GM13977 (cell line): ENCODE results near the gene TCEAL1.

Source experiments
- DNase-seq: peaks from one replicate; pipeline ENCODE4 v3.0.0; 2012; ENCODE audit warnings: low spot score
- in situ Hi-C: fragments of 300-500 bp; cut with MboI; formaldehyde crosslinking; loops from one replicate; pipeline ENCODE4 v1.12.0; 2022; ENCODE audit warnings: low sequenced_read_pairs, low pct_unique_long_range_greater_than_20kb, mixed read lengths, inconsistent platforms; ENCODE audit not compliant: unreplicated experiment
- TF ChIP-seq, protein P1 (sequence below): IDR thresholded peaks from 2 replicates; pipeline ENCODE4 v1.5.1; 2012; ENCODE audit warnings: mild to moderate bottlenecking, control low read depth; ENCODE audit not compliant: insufficient read depth; ENCODE audit errors: extremely low read depth, missing control alignments

TCEAL1 gene

DNA sequence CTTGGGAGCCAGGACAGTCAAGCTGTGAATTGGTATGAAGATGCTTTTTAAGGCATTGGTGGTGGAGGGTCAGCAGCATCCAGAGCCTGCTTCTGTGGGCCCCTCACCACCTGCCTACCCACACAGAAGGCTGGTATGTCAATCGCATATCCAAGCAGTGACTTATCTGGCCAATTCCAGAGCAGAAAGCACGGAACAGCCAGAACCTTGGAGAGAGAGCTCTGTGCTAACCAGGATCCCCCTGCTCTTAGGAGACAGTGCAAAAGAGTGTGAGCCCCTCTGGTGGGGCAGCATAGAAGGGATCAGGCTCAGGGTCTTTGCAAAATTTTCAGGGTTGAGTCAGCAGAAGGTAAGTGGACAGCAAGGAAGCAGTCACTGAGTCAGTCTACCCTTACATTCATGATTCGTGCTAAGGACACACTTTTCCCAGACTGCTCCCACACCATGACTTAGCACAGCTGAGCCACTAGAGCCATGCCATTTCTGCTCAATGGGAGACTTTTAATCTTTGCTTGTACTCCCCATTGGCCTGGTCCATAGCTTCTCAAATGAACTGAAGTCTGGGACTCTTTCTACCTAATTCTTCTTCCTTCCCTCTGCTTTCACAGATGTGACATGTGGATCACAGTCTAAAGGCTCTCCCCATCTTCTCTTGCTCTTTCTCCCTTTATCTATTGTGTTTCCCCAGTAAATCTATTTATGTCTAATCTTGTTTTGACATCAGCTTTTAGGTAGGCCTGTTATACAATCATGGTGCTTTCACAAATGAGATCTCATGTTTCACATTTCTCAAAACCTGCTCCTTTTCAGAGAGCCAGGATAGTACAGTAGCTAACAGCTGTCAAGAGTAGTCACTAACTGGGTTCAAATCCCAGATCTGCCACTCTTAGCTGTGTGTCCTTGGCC is 37.7 kb downstream of the TCEAL1 start:
- in situ Hi-C loops, result no loop called here
- no peak for DNase-seq
- TF ChIP-seq, protein P1, sequence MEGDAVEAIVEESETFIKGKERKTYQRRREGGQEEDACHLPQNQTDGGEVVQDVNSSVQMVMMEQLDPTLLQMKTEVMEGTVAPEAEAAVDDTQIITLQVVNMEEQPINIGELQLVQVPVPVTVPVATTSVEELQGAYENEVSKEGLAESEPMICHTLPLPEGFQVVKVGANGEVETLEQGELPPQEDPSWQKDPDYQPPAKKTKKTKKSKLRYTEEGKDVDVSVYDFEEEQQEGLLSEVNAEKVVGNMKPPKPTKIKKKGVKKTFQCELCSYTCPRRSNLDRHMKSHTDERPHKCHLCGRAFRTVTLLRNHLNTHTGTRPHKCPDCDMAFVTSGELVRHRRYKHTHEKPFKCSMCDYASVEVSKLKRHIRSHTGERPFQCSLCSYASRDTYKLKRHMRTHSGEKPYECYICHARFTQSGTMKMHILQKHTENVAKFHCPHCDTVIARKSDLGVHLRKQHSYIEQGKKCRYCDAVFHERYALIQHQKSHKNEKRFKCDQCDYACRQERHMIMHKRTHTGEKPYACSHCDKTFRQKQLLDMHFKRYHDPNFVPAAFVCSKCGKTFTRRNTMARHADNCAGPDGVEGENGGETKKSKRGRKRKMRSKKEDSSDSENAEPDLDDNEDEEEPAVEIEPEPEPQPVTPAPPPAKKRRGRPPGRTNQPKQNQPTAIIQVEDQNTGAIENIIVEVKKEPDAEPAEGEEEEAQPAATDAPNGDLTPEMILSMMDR, result no peak

DNA sequence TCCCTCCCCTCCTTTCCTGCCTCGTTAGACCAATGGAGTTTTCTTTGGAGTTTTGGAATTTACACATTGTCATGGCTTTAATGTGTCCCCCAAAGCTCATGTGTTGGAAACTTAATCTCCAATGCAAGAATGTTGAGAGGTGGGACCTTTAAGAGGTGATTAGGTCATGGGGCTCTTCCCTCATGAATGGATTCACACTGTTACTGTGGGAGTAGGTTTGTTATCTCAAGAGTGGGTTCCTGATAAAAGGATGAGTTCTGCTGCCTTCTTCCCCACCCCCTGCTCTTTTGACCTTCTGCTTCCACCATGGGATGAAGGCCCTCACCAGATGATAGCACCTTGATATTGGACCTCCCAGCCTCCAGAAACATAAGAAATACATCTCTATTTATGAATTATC is 41.0 kb downstream of the TCEAL1 start:
- no peak for DNase-seq
- TF ChIP-seq, protein P1, result no peak
- in situ Hi-C loops, result no loop called here

DNA sequence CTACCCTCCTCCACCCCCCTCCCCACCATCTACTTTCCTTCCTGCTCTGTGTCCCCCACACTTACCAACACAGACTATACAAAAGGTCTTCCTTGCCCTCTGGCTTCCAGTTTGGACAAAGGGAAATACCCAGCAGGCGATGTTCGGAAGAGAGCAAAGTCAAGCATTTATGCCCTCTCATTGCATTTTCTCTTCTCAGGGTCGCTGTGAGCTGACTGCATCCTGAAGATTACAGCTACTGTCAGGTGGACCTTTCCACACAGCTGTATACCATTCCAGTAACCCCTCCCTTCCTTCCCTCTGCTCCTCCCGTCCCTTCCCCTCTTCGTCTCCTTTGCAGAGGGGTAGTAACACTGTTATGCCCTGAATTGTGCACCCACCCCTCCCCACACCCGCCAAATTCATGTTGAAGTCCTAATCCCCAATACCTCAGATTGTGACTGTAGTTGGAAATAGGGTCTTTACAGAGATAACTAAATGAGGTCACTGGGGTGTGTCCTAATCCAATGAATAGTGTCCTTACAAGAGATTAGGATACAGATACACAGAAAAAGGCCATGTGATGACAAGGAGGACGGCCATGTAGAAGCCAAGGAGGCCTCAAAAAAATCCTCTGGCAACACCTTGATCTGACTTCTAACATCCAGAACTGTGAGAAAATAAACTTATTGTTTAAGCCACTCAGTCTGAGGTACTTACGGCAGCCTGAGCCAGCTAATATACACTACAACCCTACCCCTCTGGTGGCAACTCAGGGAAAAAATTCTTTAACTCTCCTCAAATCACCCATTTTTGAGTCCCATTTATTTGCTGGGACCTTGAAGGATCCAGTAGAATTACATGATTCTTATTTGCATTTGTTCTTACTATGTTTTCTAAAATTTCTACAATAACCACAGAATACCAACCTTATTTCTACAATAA is 46.0 kb downstream of the TCEAL1 start:
- in situ Hi-C loops, result no loop called here
- TF ChIP-seq, protein P1, result no peak
- DNase-seq, result no peak

DNA sequence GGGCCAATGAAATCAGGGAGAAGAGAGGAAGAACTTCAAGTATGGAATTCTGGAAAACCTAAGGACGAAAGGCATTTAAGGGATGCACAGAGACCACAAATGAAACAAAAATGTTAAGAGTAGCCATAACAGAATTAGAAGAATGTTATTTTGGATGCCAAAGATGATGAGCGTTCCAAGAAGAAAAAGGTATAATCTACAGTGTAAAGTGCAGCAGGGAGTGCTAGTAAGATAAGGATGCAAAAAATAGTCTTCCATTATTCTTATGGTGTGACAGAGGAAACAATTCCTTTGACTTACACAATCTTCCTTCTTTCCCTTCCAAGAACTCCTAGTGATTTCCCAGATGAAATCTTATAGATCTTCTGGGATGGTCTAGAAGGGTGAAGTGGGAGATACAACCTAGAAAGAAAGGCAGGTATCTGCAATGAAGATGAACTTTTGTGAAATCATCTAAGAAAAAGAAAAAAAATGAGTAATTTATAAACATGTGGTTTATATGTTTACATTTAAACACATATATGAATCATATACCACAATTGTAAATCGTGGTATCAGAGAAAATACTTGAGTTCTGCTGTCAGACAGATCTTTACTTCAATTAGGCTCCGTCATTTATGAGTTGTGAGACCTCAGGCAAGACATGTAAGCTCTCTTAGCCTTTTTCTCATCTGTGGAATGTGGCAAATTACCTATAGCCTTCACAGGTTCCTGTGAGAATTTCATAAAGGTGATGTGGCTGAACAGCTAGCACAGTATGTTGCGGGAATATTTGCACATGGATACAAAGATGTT is 49.6 kb downstream of the TCEAL1 start:
- TF ChIP-seq, protein P1, result no peak
- in situ Hi-C loops, result no loop called here
- DNase-seq, result no peak
